ENCODE measurements around the gene PAXX. TPM values are rescaled to one million over a fixed set of nuclear protein-coding genes. Genes with fewer than 3 reads are reported as not detected.

Gene PAXX
- polyA plus RNA-seq, 1 donor (not counting 4 experiments of a cell fraction or from before 2014, with no cell fraction given), result 11.2 TPM

- Histone ChIP-seq H3K4me2 (ENCODE audit: control insufficient read depth, extremely low read depth, insufficient read depth, low read depth, low read length) (no peak overlapping the region), H3K27me3 (ENCODE audit: control insufficient read depth, extremely low read depth, insufficient read depth, low read length) (no peaks in the 10 kb centered on the region), H3K27ac (ENCODE audit: control insufficient read depth, insufficient read depth, low read length) (no peak overlapping the region), H3K9me1 (ENCODE audit: control insufficient read depth, extremely low read depth, insufficient read depth, low read length) (no peaks in the 10 kb centered on the region), H3K4me1 (ENCODE audit: control insufficient read depth, extremely low read depth, insufficient read depth, low read length) (no peaks in the 10 kb centered on the region), H4K20me1 (ENCODE audit: control insufficient read depth, extremely low read depth, insufficient read depth, low read length) (no peaks in the 10 kb centered on the region), H3K4me3 (ENCODE audit: control insufficient read depth in 2 of 3, extremely low read depth in 1 of 3, insufficient read depth in 2 of 3, low read depth in 1 of 3, low read length in 3 of 3) (no peak overlapping the region), H3K79me2 (ENCODE audit: control insufficient read depth, insufficient read depth, low read length) (no peaks in the 10 kb centered on the region), H3K9me3 (ENCODE audit: control insufficient read depth, low read depth, low read length) (no peaks in the 10 kb centered on the region), H3K9ac (ENCODE audit: control insufficient read depth, extremely low read depth, insufficient read depth, low read length) (no peak overlapping the region), H3K36me3 (ENCODE audit: control insufficient read depth in 2 of 2, extremely low read depth in 1 of 2, insufficient read depth in 2 of 2, low read length in 2 of 2) (no peaks in the 10 kb centered on the region), H2AFZ (ENCODE audit: control insufficient read depth, low read length) (no peak overlapping the region)
- dilution Hi-C loops (cut with MboI; ENCODE audit: extremely low pct_ligation_motif_present, low sequenced_read_pairs), result no loop called here
- FAIRE-seq, result no peak
- TF ChIP-seq CTCF (optimal IDR thresholded peaks at IDR 0.05 in 1 of 3, IDR thresholded peaks at IDR 0.05 in 1 of 3, conservative IDR thresholded peaks at IDR 0.05 in 1 of 3; ENCODE audit: extremely low read depth in 1 of 3, insufficient read depth in 2 of 3, low read length in 3 of 3), result no peak
- TF ChIP-seq EZH2 (IDR thresholded peaks at IDR 0.05; ENCODE audit: low read length), result no peak
- no peak for DNase-seq (ENCODE audit: low read depth, low spot score)
Measured at GRCh38 chr9:137014776-137015539, 22.7 kb downstream of the PAXX start.

GRCh38 chr9:137015540-137015930 lies 23.3 kb downstream of the PAXX start:
- Histone ChIP-seq H3K27me3 (ENCODE audit: control insufficient read depth, extremely low read depth, insufficient read depth, low read length) (no peaks in the 10 kb centered on the region), H3K4me3 (ENCODE audit: control insufficient read depth in 2 of 3, extremely low read depth in 1 of 3, insufficient read depth in 2 of 3, low read depth in 1 of 3, low read length in 3 of 3) (no peak overlapping the region), H3K36me3 (ENCODE audit: control insufficient read depth in 2 of 2, extremely low read depth in 1 of 2, insufficient read depth in 2 of 2, low read length in 2 of 2) (no peaks in the 10 kb centered on the region), H4K20me1 (ENCODE audit: control insufficient read depth, extremely low read depth, insufficient read depth, low read length) (no peaks in the 10 kb centered on the region), H3K9me1 (ENCODE audit: control insufficient read depth, extremely low read depth, insufficient read depth, low read length) (no peaks in the 10 kb centered on the region), H3K4me1 (ENCODE audit: control insufficient read depth, extremely low read depth, insufficient read depth, low read length) (no peaks in the 10 kb centered on the region), H3K9me3 (ENCODE audit: control insufficient read depth, low read depth, low read length) (no peaks in the 10 kb centered on the region), H2AFZ (ENCODE audit: control insufficient read depth, low read length) (no peak overlapping the region), H3K27ac (ENCODE audit: control insufficient read depth, insufficient read depth, low read length) (no peak overlapping the region), H3K4me2 (ENCODE audit: control insufficient read depth, extremely low read depth, insufficient read depth, low read depth, low read length) (no peak overlapping the region), H3K9ac (ENCODE audit: control insufficient read depth, extremely low read depth, insufficient read depth, low read length) (no peak overlapping the region), H3K79me2 (ENCODE audit: control insufficient read depth, insufficient read depth, low read length) (no peaks in the 10 kb centered on the region)
- no peak for TF ChIP-seq CTCF (optimal IDR thresholded peaks at IDR 0.05 in 1 of 3, IDR thresholded peaks at IDR 0.05 in 1 of 3, conservative IDR thresholded peaks at IDR 0.05 in 1 of 3; ENCODE audit: extremely low read depth in 1 of 3, insufficient read depth in 2 of 3, low read length in 3 of 3)
- TF ChIP-seq EZH2 (IDR thresholded peaks at IDR 0.05; ENCODE audit: low read length), result no peak
- FAIRE-seq (no peak), DNase-seq (ENCODE audit: low read depth, low spot score) (no peak)
- dilution Hi-C loops (cut with MboI; ENCODE audit: extremely low pct_ligation_motif_present, low sequenced_read_pairs), result no loop called here
